ENCODE data around the gene MVB12B. TPM values are rescaled to one million over a fixed set of nuclear protein-coding genes. Genes with fewer than 3 reads are reported as not detected.

The MVB12B gene
- total RNA-seq, 4 donors from 2014 or later: 2.1 to 39.2 (median 22.2) TPM

DNA sequence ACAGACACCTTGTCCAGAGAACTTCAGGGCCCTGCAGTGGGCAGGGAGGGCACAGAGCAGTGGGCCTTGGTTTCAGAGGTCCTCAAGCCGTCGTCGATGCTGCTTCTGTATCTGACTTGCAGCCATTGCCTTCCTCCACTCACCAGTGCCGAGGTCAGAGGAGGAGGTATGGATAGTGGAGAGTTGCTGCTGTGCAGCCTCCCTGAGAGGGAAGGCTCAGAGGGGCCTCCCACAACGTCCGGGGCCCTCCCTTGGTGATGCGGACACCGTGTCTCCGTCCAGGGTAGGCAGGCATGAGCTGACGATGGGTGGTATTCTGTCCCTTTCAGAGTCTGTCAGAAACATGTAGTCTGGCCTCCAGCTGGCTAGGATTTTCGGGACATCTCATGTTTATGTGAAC lies 73.9 kb downstream of the MVB12B start:
- intact Hi-C loops (cut with DNase I; ENCODE audit: low total_unique reads): no loop called here
- Histone ChIP-seq H3K4me1 (no peaks in the 10 kb centered on the region), H3K4me3 (no peak overlapping the region), H3K27me3 (no peaks in the 10 kb centered on the region), H3K36me3 (no peaks in the 10 kb centered on the region), H3K9me3 (no peaks in the 10 kb centered on the region), H3K27ac (no peak overlapping the region)
- TF ChIP-seq, protein P1, sequence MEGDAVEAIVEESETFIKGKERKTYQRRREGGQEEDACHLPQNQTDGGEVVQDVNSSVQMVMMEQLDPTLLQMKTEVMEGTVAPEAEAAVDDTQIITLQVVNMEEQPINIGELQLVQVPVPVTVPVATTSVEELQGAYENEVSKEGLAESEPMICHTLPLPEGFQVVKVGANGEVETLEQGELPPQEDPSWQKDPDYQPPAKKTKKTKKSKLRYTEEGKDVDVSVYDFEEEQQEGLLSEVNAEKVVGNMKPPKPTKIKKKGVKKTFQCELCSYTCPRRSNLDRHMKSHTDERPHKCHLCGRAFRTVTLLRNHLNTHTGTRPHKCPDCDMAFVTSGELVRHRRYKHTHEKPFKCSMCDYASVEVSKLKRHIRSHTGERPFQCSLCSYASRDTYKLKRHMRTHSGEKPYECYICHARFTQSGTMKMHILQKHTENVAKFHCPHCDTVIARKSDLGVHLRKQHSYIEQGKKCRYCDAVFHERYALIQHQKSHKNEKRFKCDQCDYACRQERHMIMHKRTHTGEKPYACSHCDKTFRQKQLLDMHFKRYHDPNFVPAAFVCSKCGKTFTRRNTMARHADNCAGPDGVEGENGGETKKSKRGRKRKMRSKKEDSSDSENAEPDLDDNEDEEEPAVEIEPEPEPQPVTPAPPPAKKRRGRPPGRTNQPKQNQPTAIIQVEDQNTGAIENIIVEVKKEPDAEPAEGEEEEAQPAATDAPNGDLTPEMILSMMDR (IDR thresholded peaks at IDR 0.05): no peak
- TF ChIP-seq POLR2A (IDR thresholded peaks at IDR 0.05): no peak
- no peak for DNase-seq

DNA sequence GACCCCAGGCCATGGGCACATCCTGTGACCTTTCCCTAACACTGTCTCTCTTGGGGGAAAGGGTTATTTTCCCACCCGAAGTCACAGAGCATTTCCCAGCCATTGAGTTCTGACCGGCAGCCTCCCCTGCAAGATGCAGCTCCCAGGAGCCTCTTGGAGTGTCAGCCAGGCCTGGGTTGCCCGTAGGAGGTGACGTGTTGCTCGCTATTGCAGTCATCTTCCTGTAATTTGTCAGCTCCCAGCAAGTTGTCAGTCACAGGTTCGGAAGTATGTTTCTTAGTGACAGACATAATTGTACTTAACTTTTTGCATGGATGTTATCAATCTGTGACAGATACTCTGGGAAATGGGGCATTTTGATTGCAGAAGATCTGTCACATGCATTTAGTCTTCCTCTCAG lies 74.5 kb downstream of the MVB12B start:
- no peak for DNase-seq
- intact Hi-C loops (cut with DNase I; ENCODE audit: low total_unique reads): no loop called here
- Histone ChIP-seq H3K4me1 (no peaks in the 10 kb centered on the region), H3K36me3 (no peaks in the 10 kb centered on the region), H3K4me3 (no peak overlapping the region), H3K27me3 (no peaks in the 10 kb centered on the region), H3K27ac (no peak overlapping the region), H3K9me3 (no peaks in the 10 kb centered on the region)
- TF ChIP-seq, protein P1 (IDR thresholded peaks at IDR 0.05): no peak
- no peak for TF ChIP-seq POLR2A (IDR thresholded peaks at IDR 0.05)

DNA sequence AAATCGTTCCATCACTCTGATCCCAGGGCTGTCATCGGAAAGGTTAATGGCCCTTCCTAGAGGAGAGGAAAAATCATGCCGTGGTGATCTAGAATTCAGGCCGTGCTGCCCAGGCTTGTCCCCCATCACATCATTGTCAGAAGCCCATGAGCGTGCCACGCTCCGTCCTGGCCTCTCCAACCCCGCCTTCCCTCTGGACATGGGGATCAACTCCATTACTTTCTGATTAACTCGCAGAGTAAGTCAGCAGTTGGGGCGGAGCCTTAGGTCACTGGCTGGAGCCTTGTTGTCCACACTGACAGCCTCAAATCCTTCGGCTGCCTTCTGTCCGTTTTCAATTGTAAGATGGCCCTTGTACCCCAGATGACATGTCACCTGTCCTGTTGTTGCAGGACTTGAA lies 75.0 kb downstream of the MVB12B start:
- Histone ChIP-seq H3K36me3 (no peaks in the 10 kb centered on the region), H3K4me1 (no peaks in the 10 kb centered on the region), H3K27me3 (no peaks in the 10 kb centered on the region), H3K4me3 (no peak overlapping the region), H3K27ac (no peak overlapping the region), H3K9me3 (no peaks in the 10 kb centered on the region)
- DNase-seq: no peak
- intact Hi-C loops (cut with DNase I; ENCODE audit: low total_unique reads): no loop called here
- TF ChIP-seq, protein P1 (IDR thresholded peaks at IDR 0.05): no peak
- no peak for TF ChIP-seq POLR2A (IDR thresholded peaks at IDR 0.05)

DNA sequence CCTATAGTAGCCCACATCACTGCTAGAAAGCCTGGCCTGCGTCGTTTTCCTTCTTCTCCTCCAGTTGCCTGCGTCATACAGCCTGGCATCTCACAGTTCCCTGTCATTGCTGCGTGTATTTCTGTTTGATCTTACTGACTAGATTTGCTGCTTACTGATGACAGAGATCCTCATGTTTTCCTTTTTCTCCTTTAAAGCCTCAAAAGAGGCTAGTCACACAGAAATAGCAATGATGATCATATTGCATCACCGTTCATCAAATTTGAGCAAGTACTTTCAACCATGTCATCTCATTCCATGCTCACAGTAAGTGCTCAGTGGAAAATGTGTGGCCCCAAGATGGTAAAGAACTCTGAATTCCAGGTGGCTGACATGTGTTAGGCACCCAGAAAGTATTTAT lies 76.8 kb downstream of the MVB12B start:
- no peak for TF ChIP-seq POLR2A (IDR thresholded peaks at IDR 0.05)
- TF ChIP-seq, protein P1 (IDR thresholded peaks at IDR 0.05): no peak
- intact Hi-C loops (cut with DNase I; ENCODE audit: low total_unique reads): no loop called here
- Histone ChIP-seq H3K27me3 (no peaks in the 10 kb centered on the region), H3K27ac (no peak overlapping the region), H3K4me3 (no peak overlapping the region), H3K4me1 (no peaks in the 10 kb centered on the region), H3K9me3 (no peaks in the 10 kb centered on the region), H3K36me3 (no peaks in the 10 kb centered on the region)
- no peak for DNase-seq

DNA sequence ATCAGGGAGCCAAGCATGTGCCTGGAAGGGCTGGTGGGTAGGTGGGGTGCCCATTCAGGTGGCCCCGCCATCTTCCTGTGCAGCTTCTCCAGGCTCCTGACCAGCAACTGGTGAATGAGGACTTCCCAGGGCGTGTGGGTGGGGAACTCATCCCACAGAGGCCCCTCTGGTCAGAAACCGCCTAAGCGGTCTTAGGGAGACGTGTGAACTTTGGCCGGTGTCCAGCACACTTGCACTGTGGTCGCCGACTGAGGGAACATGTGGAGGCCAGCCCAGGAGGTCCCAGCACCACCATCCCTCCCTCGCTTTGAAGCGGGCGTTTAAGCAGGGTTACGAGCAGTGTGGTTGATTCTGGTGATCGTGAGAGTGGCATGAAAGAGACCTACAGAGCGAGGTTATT lies 77.8 kb downstream of the MVB12B start:
- Histone ChIP-seq H3K27ac (no peak overlapping the region), H3K36me3 (no peaks in the 10 kb centered on the region), H3K27me3 (no peaks in the 10 kb centered on the region), H3K4me3 (no peak overlapping the region), H3K9me3 (no peaks in the 10 kb centered on the region), H3K4me1 (no peaks in the 10 kb centered on the region)
- intact Hi-C loops (cut with DNase I; ENCODE audit: low total_unique reads): no loop called here
- TF ChIP-seq, protein P1 (IDR thresholded peaks at IDR 0.05): no peak
- no peak for TF ChIP-seq POLR2A (IDR thresholded peaks at IDR 0.05)
- DNase-seq: no peak
